Measurements from ENCODE around the gene OARD1. TPM values are rescaled to one million over a fixed set of nuclear protein-coding genes. Genes with fewer than 3 reads are reported as not detected.

The OARD1 gene
- total RNA-seq, 6 donors from 2014 or later: 10.0 to 27.3 (median 20.0) TPM

GRCh38 chr6:41042226-41043055 is 29.7 kb downstream of the OARD1 start, which contains the start of gene TSPO2:
Gene TSPO2, plus strand, starts transcription at chr6:41042467. Its CDS starts 519 bp downstream, at chr6:41042986.
- H3K27me3 ChIP-seq: no peaks in the 10 kb centered on the region
- DNase-seq (no peak), ATAC-seq (ENCODE audit: low FRiP score in 2 of 2) (no peak)
- H3K9me3 ChIP-seq: no peaks in the 10 kb centered on the region
- TF ChIP-seq POLR2AphosphoS5 (IDR thresholded peaks at IDR 0.05): no peak
- TF ChIP-seq POLR2A (IDR thresholded peaks at IDR 0.05): no peak
- TF ChIP-seq EP300 (IDR thresholded peaks at IDR 0.05): no peak
- TF ChIP-seq, protein P1, sequence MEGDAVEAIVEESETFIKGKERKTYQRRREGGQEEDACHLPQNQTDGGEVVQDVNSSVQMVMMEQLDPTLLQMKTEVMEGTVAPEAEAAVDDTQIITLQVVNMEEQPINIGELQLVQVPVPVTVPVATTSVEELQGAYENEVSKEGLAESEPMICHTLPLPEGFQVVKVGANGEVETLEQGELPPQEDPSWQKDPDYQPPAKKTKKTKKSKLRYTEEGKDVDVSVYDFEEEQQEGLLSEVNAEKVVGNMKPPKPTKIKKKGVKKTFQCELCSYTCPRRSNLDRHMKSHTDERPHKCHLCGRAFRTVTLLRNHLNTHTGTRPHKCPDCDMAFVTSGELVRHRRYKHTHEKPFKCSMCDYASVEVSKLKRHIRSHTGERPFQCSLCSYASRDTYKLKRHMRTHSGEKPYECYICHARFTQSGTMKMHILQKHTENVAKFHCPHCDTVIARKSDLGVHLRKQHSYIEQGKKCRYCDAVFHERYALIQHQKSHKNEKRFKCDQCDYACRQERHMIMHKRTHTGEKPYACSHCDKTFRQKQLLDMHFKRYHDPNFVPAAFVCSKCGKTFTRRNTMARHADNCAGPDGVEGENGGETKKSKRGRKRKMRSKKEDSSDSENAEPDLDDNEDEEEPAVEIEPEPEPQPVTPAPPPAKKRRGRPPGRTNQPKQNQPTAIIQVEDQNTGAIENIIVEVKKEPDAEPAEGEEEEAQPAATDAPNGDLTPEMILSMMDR (IDR thresholded peaks at IDR 0.05): no peak
- H3K4me3 ChIP-seq: no peak within 1 kb of the TSS
- peaks cover 0 to 9% (median 4%) of the 10 kb centered on the region in 4 donors for H3K4me1 ChIP-seq
- H3K36me3 ChIP-seq: no peaks in the 10 kb centered on the region
- 88 to 93% methylated on average over 8 to 10 of the region's 10 CpGs for WGBS, 2 donors
- no peak within 1 kb of the TSS for H3K27ac ChIP-seq

DNA sequence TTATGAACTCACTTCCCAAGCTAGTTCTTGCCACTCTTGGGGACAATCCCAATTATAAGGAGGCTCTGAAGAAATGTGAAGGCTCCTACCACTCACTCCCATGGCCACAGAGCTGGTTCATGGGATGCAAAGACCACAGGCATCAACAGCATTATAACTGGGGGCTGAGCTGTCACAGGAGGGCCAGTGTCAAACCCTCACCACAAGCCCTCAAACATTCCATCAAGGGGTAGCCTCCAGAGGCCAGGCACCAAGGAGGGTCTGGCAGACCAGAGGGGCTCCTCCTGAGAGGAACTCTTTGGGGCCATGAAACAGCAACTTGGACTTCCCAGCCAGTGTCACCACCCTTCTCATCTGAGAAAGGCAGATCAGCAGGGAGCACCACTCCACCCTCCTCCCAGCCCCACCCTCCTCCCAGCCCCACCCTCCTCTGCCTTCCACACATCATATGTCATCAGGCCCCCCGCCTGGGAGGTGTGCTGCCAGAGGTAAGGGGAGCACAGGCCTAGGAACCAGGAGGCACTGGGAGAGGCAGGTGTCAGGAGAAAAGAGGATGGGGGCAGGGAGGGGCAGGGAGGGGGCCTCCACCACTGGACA is 31.1 kb downstream of the OARD1 start:
- no peaks in the 10 kb centered on the region for H3K27me3 ChIP-seq
- H3K36me3 ChIP-seq: no peaks in the 10 kb centered on the region
- H3K9me3 ChIP-seq: no peaks in the 10 kb centered on the region
- WGBS, 2 donors: 93 to 100% methylated on average over 1 of the region's 1 CpG
- ATAC-seq (ENCODE audit: low FRiP score in 2 of 2) (no peak), DNase-seq (no peak)
- H3K4me1 ChIP-seq: peaks cover 0 to 9% (median 4%) of the 10 kb centered on the region in 4 donors
- H3K4me3 ChIP-seq: no peak overlapping the region
- H3K27ac ChIP-seq: no peak overlapping the region
- TF ChIP-seq EP300 (IDR thresholded peaks at IDR 0.05) (no peak), POLR2A (IDR thresholded peaks at IDR 0.05) (no peak), POLR2AphosphoS5 (IDR thresholded peaks at IDR 0.05) (no peak)
- TF ChIP-seq, protein P1 (IDR thresholded peaks at IDR 0.05): no peak

- ATAC-seq (ENCODE audit: low FRiP score in 2 of 2) (peak; percentile 18 to 30), DNase-seq (peak in 1 of 2 donors; percentile 70)
- no peaks in the 10 kb centered on the region for H3K9me3 ChIP-seq
- H3K27me3 ChIP-seq: no peaks in the 10 kb centered on the region
- TF ChIP-seq, protein P1 (IDR thresholded peaks at IDR 0.05): no peak
- H3K36me3 ChIP-seq: no peaks in the 10 kb centered on the region
- H3K4me3 ChIP-seq: no peak overlapping the region
- 63 to 71% methylated on average over 6 of the region's 6 CpGs for WGBS, 2 donors
- no peak overlapping the region for H3K27ac ChIP-seq
- peaks cover 0 to 9% (median 4%) of the 10 kb centered on the region in 4 donors for H3K4me1 ChIP-seq
Observed at GRCh38 chr6:41040101-41040939, 31.8 kb downstream of the OARD1 start.

GRCh38 chr6:41039060-41039998 is 32.8 kb downstream of the OARD1 start, which contains the start of gene UNC5CL:
Gene UNC5CL, minus strand, starts transcription at chr6:41039221. Its CDS starts 4,147 bp downstream, at chr6:41035074.
- WGBS, 2 donors: 68 to 71% methylated on average over 9 to 10 of the region's 10 CpGs
- DNase-seq: peak in 1 of 2 donors; percentile 83
- Histone ChIP-seq H3K27ac (no peak within 1 kb of the TSS), H3K36me3 (no peaks in the 10 kb centered on the region), H3K9me3 (no peaks in the 10 kb centered on the region), H3K4me1 (peaks cover 0 to 9% (median 4%) of the 10 kb centered on the region in 4 donors), H3K4me3 (no peak within 1 kb of the TSS), H3K27me3 (no peaks in the 10 kb centered on the region)
- peak; percentile 42 to 78 for ATAC-seq (ENCODE audit: low FRiP score in 2 of 2)
- TF ChIP-seq POLR2AphosphoS5 (IDR thresholded peaks at IDR 0.05) (no peak), POLR2A (IDR thresholded peaks at IDR 0.05) (peak in 1 of 4 donors; percentile 8), EP300 (IDR thresholded peaks at IDR 0.05) (no peak)
- TF ChIP-seq, protein P1 (IDR thresholded peaks at IDR 0.05): peak; percentile 11 to 61 (median 52)
